NCI-H1417 treated with DMSO at 0.1 percent for 48 hours (cell line): ENCODE results near the gene CIAO2B.
"Not testable (repeated sequence)": the region's sequence is repeated elsewhere in the genome, so short reads cannot be mapped to it uniquely, and the experiment has no call there.

Experiments
- DNase-seq: peaks from one replicate; lab custom pipeline; 2025; lab: John Stamatoyannopoulos, UW

The CIAO2B gene

GRCh38 chr16:66903544-66904427 lies 30.4 kb downstream of the CIAO2B start:
- no peak for DNase-seq

- DNase-seq, result no peak
Measured at GRCh38 chr16:66902648-66903543, 31.3 kb downstream of the CIAO2B start.

- no peak for DNase-seq
Measured at GRCh38 chr16:66901626-66902025, 32.6 kb downstream of the CIAO2B start.

- DNase-seq, result no peak
Measured at GRCh38 chr16:66900721-66901441, 33.3 kb downstream of the CIAO2B start.

- no peak for DNase-seq
Measured at GRCh38 chr16:66899945-66900710, 34.1 kb downstream of the CIAO2B start.

GRCh38 chr16:66899310-66899944 lies 34.8 kb downstream of the CIAO2B start:
- no peak for DNase-seq

- no peak for DNase-seq
Measured at GRCh38 chr16:66898933-66899309, 35.3 kb downstream of the CIAO2B start.

GRCh38 chr16:66898207-66898606 lies 36.0 kb downstream of the CIAO2B start:
- DNase-seq, result no peak

GRCh38 chr16:66896682-66897081 lies 37.5 kb downstream of the CIAO2B start:
- DNase-seq, result not testable (repeated sequence)

GRCh38 chr16:66895999-66896398 lies 38.2 kb downstream of the CIAO2B start:
- DNase-seq, result no peak

- no peak for DNase-seq
Measured at GRCh38 chr16:66895689-66895979, 38.6 kb downstream of the CIAO2B start.

GRCh38 chr16:66894948-66895688 lies 39.1 kb downstream of the CIAO2B start:
- DNase-seq, result no peak

GRCh38 chr16:66894055-66894454 lies 40.1 kb downstream of the CIAO2B start:
- no peak for DNase-seq

- DNase-seq, result no peak
Measured at GRCh38 chr16:66891797-66892196, 42.4 kb downstream of the CIAO2B start.

GRCh38 chr16:66891360-66891759 lies 42.8 kb downstream of the CIAO2B start:
- DNase-seq, result no peak

- DNase-seq, result no peak
Measured at GRCh38 chr16:66890799-66891198, 43.4 kb downstream of the CIAO2B start.

GRCh38 chr16:66889622-66890021 lies 44.6 kb downstream of the CIAO2B start:
- no peak for DNase-seq

- DNase-seq, result no peak
Measured at GRCh38 chr16:66888647-66889615, 45.3 kb downstream of the CIAO2B start.

GRCh38 chr16:66886914-66887313 lies 47.3 kb downstream of the CIAO2B start:
- no peak for DNase-seq
